ENCODE results near the gene SIGLECL1.
"Not testable (repeated sequence)": the region's sequence is repeated elsewhere in the genome, so short reads cannot be mapped to it uniquely, and the experiment has no call there.

SIGLECL1 gene

DNA sequence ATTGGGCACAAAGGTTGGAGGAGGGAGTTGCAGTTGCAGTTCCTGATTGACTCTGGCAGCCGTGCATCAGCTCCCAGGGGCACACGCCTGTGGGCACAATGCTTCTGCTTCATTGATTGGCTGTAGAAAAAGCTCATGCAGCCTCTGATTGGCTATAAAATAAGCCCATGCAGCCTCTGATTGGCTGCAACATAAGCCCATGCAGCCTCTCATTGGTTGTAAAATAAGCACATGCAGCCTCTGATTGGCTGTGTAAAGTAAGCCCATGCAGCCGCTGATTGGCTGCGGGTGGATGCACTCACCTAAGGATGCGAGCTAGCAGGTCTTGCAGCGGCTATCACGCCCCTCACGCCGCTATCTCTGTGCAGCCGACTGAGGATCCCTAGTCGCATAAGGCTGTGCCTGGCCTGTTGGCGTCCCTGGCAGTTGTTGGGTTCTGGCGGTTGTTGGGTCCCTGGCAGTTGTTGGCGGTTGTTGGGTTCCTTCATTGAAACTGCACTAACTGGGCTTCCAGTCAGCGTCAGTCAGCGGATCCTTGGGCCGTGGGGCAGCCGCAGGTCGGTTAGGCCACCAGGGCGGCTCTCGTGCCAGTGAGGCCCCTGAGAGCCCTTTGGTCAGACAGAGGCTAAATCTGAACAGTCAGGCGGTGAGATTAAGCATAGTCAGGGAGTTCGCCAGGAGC is at the start of gene SIGLECL1:
Gene SIGLECL1, plus strand, starts transcription at position 295 of the 682 bp plus-strand sequence. CDS start 12,993 bp downstream, outside the sequence.
- CTCF ChIA-PET, result no interaction called here
- no peak within 1 kb of the TSS for H3K4me3 Mint-ChIP-seq
- peaks cover 12% of the 10 kb centered on the region for H3K36me3 Mint-ChIP-seq
- H3K9me3 Mint-ChIP-seq, result peaks cover 12% of the 10 kb centered on the region
- H3K4me1 Mint-ChIP-seq, result peaks cover 68% of the 10 kb centered on the region
- H3K27ac Mint-ChIP-seq, result peak within 1 kb of the TSS; percentile 28
- peaks cover 4% of the 10 kb centered on the region for H3K27me3 Mint-ChIP-seq
- DNase-seq, result no peak

DNA sequence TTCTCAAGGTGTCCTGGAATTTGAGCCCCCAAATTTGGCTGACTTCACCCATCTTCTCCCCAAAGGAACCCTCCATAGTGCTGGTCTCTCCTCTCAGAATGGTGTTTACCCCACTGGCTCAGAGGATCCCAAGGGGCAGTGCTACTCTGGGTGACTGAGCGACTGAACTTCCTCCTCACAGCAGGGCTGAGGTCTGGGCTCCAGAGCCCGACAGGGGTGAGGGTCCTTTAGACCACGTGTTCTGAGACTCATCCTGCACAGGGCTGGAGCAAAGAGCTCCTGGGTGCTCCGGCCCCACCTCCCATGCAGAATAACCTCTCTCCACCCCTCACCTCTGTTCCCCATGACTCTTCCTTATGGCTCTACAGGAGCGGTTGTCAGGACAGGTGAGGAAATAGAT is 49.2 kb upstream of the SIGLECL1 start:
- H3K27ac Mint-ChIP-seq, result no peak overlapping the region
- H3K4me1 Mint-ChIP-seq, result peaks cover 2% of the 10 kb centered on the region
- CTCF ChIA-PET, result no interaction called here
- H3K9me3 Mint-ChIP-seq, result no peaks in the 10 kb centered on the region
- H3K36me3 Mint-ChIP-seq, result no peaks in the 10 kb centered on the region
- no peak for DNase-seq
- peaks cover 48% of the 10 kb centered on the region for H3K27me3 Mint-ChIP-seq
- H3K4me3 Mint-ChIP-seq, result no peak overlapping the region

DNA sequence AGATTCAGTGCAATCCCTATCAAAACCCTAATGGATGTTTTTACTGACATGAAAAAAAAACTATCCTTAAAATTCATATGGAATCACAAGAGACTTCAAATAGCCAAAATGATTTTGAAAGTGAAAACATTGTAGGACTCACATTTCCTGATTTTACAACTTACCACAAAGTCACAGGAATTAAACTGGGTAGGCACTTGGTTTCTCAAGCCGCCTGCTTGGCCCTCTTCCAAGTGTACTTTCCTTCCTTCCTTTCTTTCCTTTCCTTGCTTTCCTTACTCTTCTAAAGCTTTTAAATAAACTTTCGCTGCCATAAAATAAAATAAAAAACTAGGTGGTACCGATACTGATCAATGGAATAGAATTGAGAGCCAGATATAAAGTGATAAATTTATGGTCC is 47.0 kb upstream of the SIGLECL1 start:
- H3K27me3 Mint-ChIP-seq, result peaks cover 49% of the 10 kb centered on the region
- H3K9me3 Mint-ChIP-seq, result no peaks in the 10 kb centered on the region
- CTCF ChIA-PET, result no interaction called here
- peaks cover 6% of the 10 kb centered on the region for H3K4me1 Mint-ChIP-seq
- DNase-seq, result no peak
- H3K27ac Mint-ChIP-seq, result no peak overlapping the region
- no peaks in the 10 kb centered on the region for H3K36me3 Mint-ChIP-seq
- no peak overlapping the region for H3K4me3 Mint-ChIP-seq

DNA sequence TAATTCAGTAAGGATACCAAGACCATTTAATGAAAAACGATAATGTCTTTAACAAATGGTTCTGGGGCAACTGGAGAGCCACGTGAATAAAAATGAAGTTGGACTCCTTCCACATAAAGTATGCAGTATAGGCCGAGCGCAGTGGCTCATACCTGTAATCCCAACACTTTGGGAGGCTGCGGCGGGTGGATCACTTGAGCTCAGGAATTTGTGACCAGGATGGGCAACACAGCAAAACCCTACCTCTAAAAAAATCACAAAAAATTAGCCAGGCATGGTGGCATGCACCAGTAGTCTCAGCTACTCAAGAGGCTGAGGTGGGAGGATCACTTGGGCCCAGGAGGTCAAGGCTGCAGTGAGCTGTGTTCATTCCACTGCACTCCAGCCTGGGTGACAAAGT is 46.6 kb upstream of the SIGLECL1 start:
- no peak overlapping the region for H3K27ac Mint-ChIP-seq
- DNase-seq, result no peak
- H3K4me1 Mint-ChIP-seq, result peaks cover 6% of the 10 kb centered on the region
- CTCF ChIA-PET, result no interaction called here
- no peaks in the 10 kb centered on the region for H3K36me3 Mint-ChIP-seq
- H3K27me3 Mint-ChIP-seq, result peaks cover 52% of the 10 kb centered on the region
- no peaks in the 10 kb centered on the region for H3K9me3 Mint-ChIP-seq
- H3K4me3 Mint-ChIP-seq, result no peak overlapping the region

DNA sequence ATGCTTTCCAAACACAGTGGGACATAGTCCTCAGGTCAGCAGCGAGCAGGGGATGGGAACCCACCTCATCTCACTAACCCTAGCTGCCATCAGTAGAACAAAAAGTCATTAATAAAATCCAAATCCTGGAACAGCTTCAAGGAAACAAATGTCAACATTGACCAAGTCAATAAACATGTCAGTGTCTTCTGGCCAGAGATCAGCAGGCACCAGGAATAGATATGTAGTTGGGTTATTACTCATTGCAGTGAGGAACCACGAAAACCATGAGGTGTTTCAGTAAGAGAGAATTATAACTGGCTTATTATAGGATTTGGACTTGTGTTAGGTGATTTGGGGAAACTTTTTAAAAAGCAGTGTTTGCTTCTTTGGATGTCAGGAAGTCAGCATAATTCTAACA is 43.1 kb upstream of the SIGLECL1 start:
- Mint-ChIP-seq H3K36me3 (no peaks in the 10 kb centered on the region), H3K4me1 (peaks cover 24% of the 10 kb centered on the region), H3K27me3 (peaks cover 45% of the 10 kb centered on the region), H3K27ac (no peak overlapping the region), H3K9me3 (no peaks in the 10 kb centered on the region), H3K4me3 (no peak overlapping the region)
- CTCF ChIA-PET, result no interaction called here
- no peak for DNase-seq

DNA sequence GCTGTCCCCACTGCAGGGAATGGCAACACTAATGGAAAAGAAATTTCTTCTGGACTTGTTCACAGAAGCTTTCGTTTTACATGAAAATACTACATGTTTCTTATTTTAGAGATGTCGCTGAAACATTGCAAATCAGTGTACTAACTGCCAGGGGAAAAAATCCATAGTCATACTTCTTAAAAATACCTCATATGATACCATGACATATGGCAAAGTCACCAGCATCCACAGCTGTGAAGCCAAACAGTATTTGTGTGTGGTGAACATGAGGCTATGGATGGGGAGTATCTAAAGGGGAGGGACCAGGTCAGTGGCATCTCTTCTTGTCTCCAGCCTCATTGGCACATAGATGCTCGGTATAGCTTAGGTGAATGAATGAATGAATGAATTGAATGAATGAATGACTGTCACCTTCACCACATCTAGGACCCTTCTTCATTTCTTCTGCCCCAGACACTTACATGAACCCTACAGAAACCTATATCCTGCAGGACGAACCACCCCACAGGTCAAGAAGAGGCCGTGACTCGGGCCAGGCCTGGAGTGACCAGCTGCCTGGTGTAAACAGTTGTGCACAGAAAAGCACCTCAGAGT is 40.6 kb upstream of the SIGLECL1 start:
- H3K27me3 Mint-ChIP-seq, result peaks cover 47% of the 10 kb centered on the region
- H3K4me3 Mint-ChIP-seq, result no peak overlapping the region
- H3K36me3 Mint-ChIP-seq, result no peaks in the 10 kb centered on the region
- H3K9me3 Mint-ChIP-seq, result no peaks in the 10 kb centered on the region
- peaks cover 22% of the 10 kb centered on the region for H3K4me1 Mint-ChIP-seq
- no peak overlapping the region for H3K27ac Mint-ChIP-seq
- DNase-seq, result no peak
- CTCF ChIA-PET, result no interaction called here

DNA sequence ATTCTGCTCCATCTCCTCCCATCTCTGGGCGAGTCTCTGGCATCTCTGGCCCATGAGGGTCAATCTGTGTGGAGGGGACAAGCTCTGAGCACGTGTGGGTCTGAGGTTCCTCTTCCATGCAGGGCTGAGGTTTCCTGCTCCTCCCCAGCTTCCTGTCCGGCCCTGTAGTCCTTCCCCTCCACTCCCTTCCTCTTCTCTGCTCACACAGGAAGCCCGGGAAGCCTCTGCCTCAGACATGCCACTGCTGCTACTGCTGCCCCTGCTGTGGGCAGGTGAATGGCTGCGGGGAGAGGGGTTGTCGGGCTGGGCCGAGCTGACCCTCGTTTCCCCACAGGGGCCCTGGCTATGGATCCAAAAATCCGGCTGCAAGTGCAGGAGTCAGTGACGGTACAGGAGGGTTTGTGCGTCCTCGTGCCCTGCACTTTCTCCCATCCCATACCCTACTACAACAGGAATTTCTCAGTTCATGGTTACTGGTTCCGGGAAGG is 40.0 kb upstream of the SIGLECL1 start:
- H3K9me3 Mint-ChIP-seq, H3K36me3 Mint-ChIP-seq, DNase-seq, CTCF ChIA-PET, H3K27ac Mint-ChIP-seq, H3K4me3 Mint-ChIP-seq: not testable (repeated sequence)
- Mint-ChIP-seq H3K27me3 (peaks cover 50% of the 10 kb centered on the region), H3K4me1 (peaks cover 22% of the 10 kb centered on the region)

DNA sequence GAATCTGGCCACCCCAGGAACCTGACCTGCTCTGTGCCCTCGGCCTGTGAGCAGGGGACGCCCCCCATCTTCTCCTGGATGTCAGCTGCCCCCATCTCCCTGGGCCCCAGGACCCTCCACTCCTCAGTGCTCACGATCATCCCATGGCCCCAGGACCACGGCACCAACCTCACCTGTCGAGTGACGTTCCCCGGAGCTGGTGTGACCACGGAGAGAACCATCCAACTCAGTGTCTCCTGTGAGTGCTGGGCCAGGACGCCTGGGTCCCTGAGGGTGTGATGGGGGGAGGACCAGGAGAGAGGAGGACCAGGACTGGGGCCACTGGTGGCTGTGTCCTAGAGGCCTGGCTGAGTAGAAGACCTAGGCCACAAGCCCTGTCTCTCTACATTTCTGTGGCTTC is 39.0 kb upstream of the SIGLECL1 start:
- CTCF ChIA-PET, result no interaction called here
- Mint-ChIP-seq H3K4me1 (peaks cover 22% of the 10 kb centered on the region), H3K27me3 (peaks cover 48% of the 10 kb centered on the region), H3K36me3 (no peaks in the 10 kb centered on the region), H3K27ac (no peak overlapping the region), H3K4me3 (no peak overlapping the region), H3K9me3 (no peaks in the 10 kb centered on the region)
- no peak for DNase-seq

DNA sequence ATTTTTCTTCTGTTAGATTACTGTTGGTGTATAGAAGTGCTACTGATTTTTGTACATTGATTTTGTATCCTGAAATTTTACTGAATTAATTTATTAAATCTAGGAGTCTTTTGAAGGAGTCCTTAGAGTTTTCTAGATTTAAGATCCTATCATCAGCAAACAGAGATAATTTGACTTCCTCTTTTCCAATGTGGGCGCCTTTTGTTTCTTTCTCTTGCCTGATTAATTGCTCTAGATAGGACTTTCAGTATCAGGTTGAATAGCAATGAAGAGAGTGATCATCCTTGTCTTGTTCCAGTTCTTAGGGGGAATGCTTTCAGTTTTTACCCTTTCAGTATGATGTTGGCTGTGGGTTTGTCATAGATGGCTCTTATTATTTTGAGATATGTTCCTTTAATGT is 31.6 kb upstream of the SIGLECL1 start:
- H3K4me3 Mint-ChIP-seq, result no peak overlapping the region
- DNase-seq, result no peak
- H3K27me3 Mint-ChIP-seq, result peaks cover 41% of the 10 kb centered on the region
- CTCF ChIA-PET, result no interaction called here
- no peak overlapping the region for H3K27ac Mint-ChIP-seq
- H3K36me3 Mint-ChIP-seq, result no peaks in the 10 kb centered on the region
- H3K9me3 Mint-ChIP-seq, result no peaks in the 10 kb centered on the region
- H3K4me1 Mint-ChIP-seq, result peaks cover 10% of the 10 kb centered on the region

DNA sequence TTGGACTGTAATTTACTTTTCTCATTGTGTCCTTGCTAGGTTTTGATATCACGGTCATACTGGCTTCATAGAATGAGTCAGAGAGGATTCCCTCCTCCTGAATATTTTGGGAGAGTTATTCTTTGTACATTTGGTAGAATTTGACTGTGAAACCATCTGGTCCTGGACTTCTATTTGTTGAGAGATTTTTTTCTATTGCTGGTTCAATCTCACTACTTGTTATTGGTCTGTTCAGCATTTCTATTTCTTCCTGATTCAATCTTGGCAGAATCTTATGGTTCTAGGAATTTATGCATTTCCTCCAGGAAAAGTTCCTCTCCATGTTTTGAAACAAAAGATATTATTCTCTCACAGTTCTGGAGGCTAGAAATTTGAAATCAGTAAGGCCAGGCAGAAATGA is 30.9 kb upstream of the SIGLECL1 start:
- no peaks in the 10 kb centered on the region for H3K9me3 Mint-ChIP-seq
- no peak for DNase-seq
- no peak overlapping the region for H3K27ac Mint-ChIP-seq
- CTCF ChIA-PET, result no interaction called here
- H3K4me3 Mint-ChIP-seq, result no peak overlapping the region
- H3K27me3 Mint-ChIP-seq, result peaks cover 48% of the 10 kb centered on the region
- peaks cover 16% of the 10 kb centered on the region for H3K4me1 Mint-ChIP-seq
- no peaks in the 10 kb centered on the region for H3K36me3 Mint-ChIP-seq

DNA sequence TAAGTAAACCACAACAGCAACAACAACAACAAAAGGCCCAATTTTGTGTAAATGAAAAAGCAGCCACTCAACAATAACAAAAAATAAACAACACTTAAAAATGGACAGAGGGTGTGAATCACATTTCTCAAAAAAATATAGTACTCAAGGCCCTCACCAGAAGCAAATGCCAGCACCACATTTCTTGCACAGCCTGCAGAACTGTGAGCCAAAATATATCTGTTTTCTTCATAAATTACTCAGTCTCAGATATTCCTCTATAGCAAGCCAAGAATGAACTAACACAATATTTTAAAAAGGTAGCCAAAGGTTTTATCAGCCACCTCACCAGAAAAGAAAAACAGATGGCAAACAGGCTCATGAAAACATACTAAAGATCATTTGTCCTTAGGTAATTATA is 29.9 kb upstream of the SIGLECL1 start:
- CTCF ChIA-PET, result no interaction called here
- H3K27ac Mint-ChIP-seq, result no peak overlapping the region
- no peak for DNase-seq
- peaks cover 50% of the 10 kb centered on the region for H3K27me3 Mint-ChIP-seq
- peaks cover 26% of the 10 kb centered on the region for H3K4me1 Mint-ChIP-seq
- H3K36me3 Mint-ChIP-seq, result no peaks in the 10 kb centered on the region
- no peaks in the 10 kb centered on the region for H3K9me3 Mint-ChIP-seq
- H3K4me3 Mint-ChIP-seq, result no peak overlapping the region

DNA sequence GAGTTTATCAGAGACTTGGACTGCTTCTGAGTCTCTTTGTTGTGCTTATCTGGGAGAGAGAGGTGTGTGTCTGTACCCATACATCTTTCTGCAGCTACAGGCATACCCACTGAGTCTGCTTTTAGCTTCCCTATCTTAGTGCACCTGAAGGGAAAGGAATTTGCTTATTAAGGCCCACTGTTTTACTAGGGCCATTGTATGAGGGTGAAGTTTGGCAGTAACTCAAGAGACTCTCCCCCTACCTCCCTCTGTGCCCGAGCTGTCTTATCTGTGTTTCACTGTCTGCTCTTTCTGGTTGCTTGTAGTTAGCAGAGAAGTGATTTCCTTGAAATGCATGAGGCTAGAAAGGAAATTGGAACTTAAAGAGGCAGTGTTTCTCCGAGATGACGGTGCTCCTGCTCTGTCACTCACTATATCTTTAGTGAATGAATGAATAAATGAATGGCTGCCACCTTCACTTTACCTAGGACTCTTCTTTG is 26.7 kb upstream of the SIGLECL1 start:
- H3K27ac Mint-ChIP-seq, result peak overlapping the region; percentile 83
- CTCF ChIA-PET, result interaction anchor here (1.1 kb wide), 1 partner anchor 35 kb away, joined by 3 read pairs; no protein-coding TSS in a partner anchor
- peaks cover 59% of the 10 kb centered on the region for H3K27me3 Mint-ChIP-seq
- DNase-seq, result no peak
- H3K4me1 Mint-ChIP-seq, result peaks cover 41% of the 10 kb centered on the region
- peak overlapping the region; percentile 47 for H3K4me3 Mint-ChIP-seq
- no peaks in the 10 kb centered on the region for H3K9me3 Mint-ChIP-seq
- peaks cover 2% of the 10 kb centered on the region for H3K36me3 Mint-ChIP-seq

DNA sequence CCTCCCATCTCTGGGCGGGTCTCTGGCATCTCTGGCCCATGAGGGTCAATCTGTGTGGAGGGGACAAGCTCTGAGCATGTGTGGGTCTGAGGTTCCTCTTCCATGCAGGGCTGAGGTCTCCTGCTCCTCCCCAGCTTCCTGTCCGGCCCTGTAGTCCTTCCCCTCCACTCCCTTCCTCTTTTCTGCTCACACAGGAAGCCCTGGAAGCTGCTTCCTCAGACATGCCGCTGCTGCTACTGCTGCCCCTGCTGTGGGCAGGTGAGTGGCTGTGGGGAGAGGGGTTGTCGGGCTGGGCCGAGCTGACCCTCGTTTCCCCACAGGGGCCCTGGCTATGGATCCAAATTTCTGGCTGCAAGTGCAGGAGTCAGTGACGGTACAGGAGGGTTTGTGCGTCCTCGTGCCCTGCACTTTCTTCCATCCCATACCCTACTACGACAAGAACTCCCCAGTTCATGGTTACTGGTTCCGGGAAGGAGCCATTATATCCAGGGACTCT is 25.9 kb upstream of the SIGLECL1 start, which contains the start of gene CD33:
Gene CD33, plus strand, starts transcription at position 183 of the 496 bp plus-strand sequence. Its CDS starts 39 bp downstream, at position 222.
- H3K36me3 Mint-ChIP-seq, DNase-seq, CTCF ChIA-PET, H3K9me3 Mint-ChIP-seq: not testable (repeated sequence)
- Mint-ChIP-seq H3K4me1 (peaks cover 41% of the 10 kb centered on the region), H3K4me3 (peak within 1 kb of the TSS; percentile 66), H3K27ac (peak within 1 kb of the TSS; percentile 83), H3K27me3 (peaks cover 55% of the 10 kb centered on the region)

DNA sequence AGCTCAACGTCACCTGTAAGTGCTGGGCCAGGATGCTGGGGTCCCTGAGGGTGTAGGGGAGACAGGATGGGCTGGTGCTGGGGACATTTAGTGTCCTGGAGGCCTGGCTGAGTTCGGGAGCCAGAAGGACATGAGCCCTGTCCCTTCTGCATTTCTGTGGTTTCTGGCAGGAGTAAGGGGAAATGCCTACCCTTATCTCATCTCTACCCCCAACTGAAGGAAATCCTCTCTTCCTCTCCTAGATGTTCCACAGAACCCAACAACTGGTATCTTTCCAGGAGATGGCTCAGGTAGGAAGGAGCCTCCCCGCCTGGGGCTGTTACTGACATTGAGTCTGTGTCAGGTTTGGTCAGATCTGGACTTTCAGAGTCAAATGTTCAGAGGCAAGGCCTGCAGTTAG is 24.8 kb upstream of the SIGLECL1 start:
- CTCF ChIA-PET, result no interaction called here
- no peak for DNase-seq
- peak overlapping the region; percentile 56 for H3K27ac Mint-ChIP-seq
- peaks cover 4% of the 10 kb centered on the region for H3K36me3 Mint-ChIP-seq
- H3K27me3 Mint-ChIP-seq, result peaks cover 56% of the 10 kb centered on the region
- H3K9me3 Mint-ChIP-seq, result no peaks in the 10 kb centered on the region
- peak overlapping the region; percentile 66 for H3K4me3 Mint-ChIP-seq
- H3K4me1 Mint-ChIP-seq, result peaks cover 41% of the 10 kb centered on the region

DNA sequence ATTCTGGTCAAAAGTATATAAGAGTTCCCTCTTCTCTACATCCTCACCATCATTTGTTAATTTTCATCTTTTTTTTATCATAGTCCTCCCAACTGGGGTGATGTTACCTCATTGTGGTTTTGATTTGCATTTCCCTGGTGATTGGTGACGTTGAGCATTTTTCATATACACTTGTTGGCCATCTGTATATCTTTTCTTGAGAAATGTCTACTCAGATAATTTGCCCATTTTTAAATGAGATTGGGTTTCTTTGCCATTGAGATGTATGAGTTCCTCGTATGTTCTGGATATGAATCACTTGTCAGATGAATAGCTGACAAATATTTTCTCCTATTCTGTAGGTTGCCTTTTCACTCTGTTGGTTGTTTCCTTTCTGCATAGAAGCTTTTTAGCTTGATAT is 23.6 kb upstream of the SIGLECL1 start:
- peaks cover 4% of the 10 kb centered on the region for H3K36me3 Mint-ChIP-seq
- no peak overlapping the region for H3K27ac Mint-ChIP-seq
- H3K4me1 Mint-ChIP-seq, result peaks cover 41% of the 10 kb centered on the region
- CTCF ChIA-PET, result no interaction called here
- peak overlapping the region; percentile 1 for H3K4me3 Mint-ChIP-seq
- no peaks in the 10 kb centered on the region for H3K9me3 Mint-ChIP-seq
- no peak for DNase-seq
- peaks cover 62% of the 10 kb centered on the region for H3K27me3 Mint-ChIP-seq
